Transverse colon (tissue), 4 donors: ENCODE measurements around the gene NECTIN1. TPM values are rescaled to one million over a fixed set of nuclear protein-coding genes. Genes with fewer than 3 reads are reported as not detected.

ENCODE experiments used
- DNase-seq: peaks from one replicate; pipeline ENCODE4 v3.0.0-alpha.2; 2019
- H3K27ac ChIP-seq, 4 donors: fragments of 200-600 bp; sonication (generic); 2 replicates each; pipeline ENCODE4 v1.5.1; 2016 to 2018; ENCODE audit warnings: inconsistent platforms in 4 of 4
- H3K27me3 ChIP-seq: fragments of 200-600 bp; sonication (generic); 2 replicates; pipeline ENCODE4 v1.5.1; 2017; ENCODE audit warnings: inconsistent platforms
- H3K36me3 ChIP-seq, 4 donors: fragments of 200-600 bp; sonication (generic); 2 replicates each; pipeline ENCODE4 v1.5.1; 2017 to 2019; ENCODE audit warnings: inconsistent platforms in 4 of 4
- H3K4me1 ChIP-seq, 4 donors: fragments of 200-600 bp; sonication (generic); 2 replicates each; pipeline ENCODE4 v1.5.1; 2017 to 2020; ENCODE audit warnings: inconsistent platforms in 4 of 4
- H3K4me3 ChIP-seq, 4 donors: fragments of 200-600 bp; sonication (generic); 1 replicate in 1 of 4; 2 replicates in 3 of 4; pipeline versions ENCODE4 v1.5.1 to v1.6.1; 2017 to 2019; ENCODE audit warnings: inconsistent platforms in 4 of 4
- H3K9me3 ChIP-seq, 2 donors: fragments of 200-600 bp; sonication (generic); 2 replicates each; pipeline ENCODE4 v1.5.1; 2017 to 2019; ENCODE audit warnings: inconsistent platforms in 2 of 2
- EP300 ChIP-seq: sonication (generic); formaldehyde crosslinking; IDR thresholded peaks from one replicate; pipeline ENCODE4 v1.6.1; 2017; ENCODE audit warnings: antibody characterized with exemption, low read depth
- POLR2A ChIP-seq: fragments of 450-650 bp; IDR thresholded peaks from one replicate; pipeline ENCODE4 v1.6.1; 2016; ENCODE audit warnings: antibody characterized with exemption, mild to moderate bottlenecking, moderate library complexity
- POLR2AphosphoS5 ChIP-seq, 3 donors: sonication (generic); formaldehyde crosslinking; IDR thresholded peaks; one replicate each; pipeline ENCODE4 v1.6.1; 2016; ENCODE audit warnings: antibody characterized with exemption in 3 of 3
- WGBS, 2 donors: methylation state at CpG; one replicate each; pipeline ENCODE4 v1.1.5; 2018; ENCODE audit warnings: low coverage in 1 of 2; 5-methylcytosine and 5-hydroxymethylcytosine counted together
- in situ Hi-C, 4 donors: fragments of 200-750 bp; cut with MboI; loops; one replicate each; pipeline versions ENCODE4 v1.15.0 to v1.15.1; 2017; ENCODE audit warnings: low sequenced_read_pairs in 3 of 4, low pct_ligation_motif_present in 1 of 4, low pct_unique_long_range_greater_than_20kb in 1 of 4
- intact Hi-C: fragments of 100-400 bp; cut with DNase I; formaldehyde crosslinking; loops from one replicate; pipeline ENCODE4 v1.15.1; 2023; ENCODE audit warnings: low total_unique reads
- total RNA-seq, 4 donors: library from RNA; depleted of rRNA; stranded (reverse); fragments of >200 nt; gene quantifications; one replicate each; pipeline ENCODE4 v1.1.0, GENCODE V29; 2016
- TF ChIP-seq, protein P1 (sequence below), 5 experiments: fragments of 200-600 bp in 3 of 5; fragments of 450-650 bp in 2 of 5; sonication (generic) in 3 of 5; IDR thresholded peaks; 1 replicate in 2 of 5; 2 replicates in 3 of 5; pipeline ENCODE4 v1.5.1; 2016 to 2017; ENCODE audit warnings: antibody characterized with exemption in 5 of 5, inconsistent platforms in 3 of 5, mild to moderate bottlenecking in 2 of 5, moderate library complexity in 1 of 5

NECTIN1 gene
- total RNA-seq, 4 donors from 2014 or later = 11.0 to 71.2 (median 12.6) TPM

DNA sequence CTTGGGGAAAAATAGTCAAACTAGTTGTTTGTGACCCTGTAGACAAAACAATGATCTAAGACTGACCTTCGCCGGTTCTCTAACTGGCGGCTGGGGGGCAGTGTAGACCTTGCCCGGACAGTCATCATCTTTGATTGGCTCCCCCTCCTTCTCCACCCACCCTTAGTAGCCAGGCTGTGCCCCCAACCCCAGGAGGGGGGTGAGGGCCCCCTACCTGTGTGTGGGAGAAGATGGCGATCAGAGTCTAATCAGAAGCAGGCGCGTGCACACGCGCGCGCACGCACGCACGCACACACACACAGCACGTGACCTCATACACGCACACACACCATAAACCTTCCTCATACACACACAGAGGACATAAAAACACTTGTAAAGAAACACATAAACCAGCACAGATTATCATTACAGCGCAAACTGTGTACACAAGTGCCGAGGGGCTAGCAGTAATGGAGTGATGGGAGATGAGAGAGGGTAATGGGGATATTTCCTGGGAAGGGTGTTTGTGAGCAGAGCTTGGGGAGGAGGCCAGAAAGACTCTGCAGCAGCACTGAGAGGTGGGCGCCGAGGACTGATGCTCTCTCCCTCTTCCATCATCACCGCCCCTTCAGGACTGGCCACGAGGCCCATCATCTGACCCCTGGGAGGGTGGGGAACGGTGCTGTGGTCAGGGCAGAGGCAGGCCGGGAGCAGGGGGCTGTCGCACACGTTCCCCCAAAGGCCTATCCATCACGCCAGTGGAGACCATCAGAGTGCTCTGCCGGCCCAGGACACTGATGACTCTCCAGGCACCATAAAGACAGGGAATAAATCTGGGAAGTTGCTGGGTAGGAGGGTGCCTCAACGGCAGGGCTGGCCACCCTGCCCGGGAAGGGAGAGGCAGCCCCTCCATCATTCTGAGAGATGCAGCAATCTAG, 12.2 kb downstream of the NECTIN1 start:
- Histone ChIP-seq H3K27me3 (no peaks in the 10 kb centered on the region), H3K4me1 (peaks cover 0 to 10% (median 6%) of the 10 kb centered on the region in 4 donors), H3K36me3 (no peaks in the 10 kb centered on the region), H3K27ac (no peak overlapping the region), H3K9me3 (no peaks in the 10 kb centered on the region), H3K4me3 (no peak overlapping the region)
- no peak for TF ChIP-seq POLR2AphosphoS5 (IDR thresholded peaks at IDR 0.05)
- no peak for TF ChIP-seq POLR2A
- no peak for DNase-seq
- intact Hi-C loops (no loop called here), in situ Hi-C loops (no loop called here)
- WGBS, 2 donors = 89 to 96% methylated on average over 13 to 30 of the region's 30 CpGs

DNA sequence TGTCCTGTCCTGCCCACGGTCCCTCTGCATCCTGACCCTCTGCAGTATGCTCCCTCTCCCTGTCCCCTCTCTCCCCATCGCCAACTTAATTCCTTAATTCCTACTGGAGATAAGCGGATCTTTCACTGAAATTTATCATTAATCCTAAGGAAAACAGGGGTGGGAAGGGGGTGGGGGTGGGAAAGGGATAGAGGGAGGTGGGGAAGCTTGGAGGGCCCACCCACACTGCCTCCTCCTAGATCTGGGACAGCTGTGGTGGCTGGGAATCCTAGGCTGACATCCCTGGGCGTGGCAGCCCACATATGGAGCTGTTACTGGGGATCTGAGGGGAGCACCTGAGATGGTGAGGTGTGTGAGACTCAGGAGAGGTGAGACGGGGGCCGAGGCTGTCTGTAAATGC, 14.4 kb downstream of the NECTIN1 start:
- TF ChIP-seq POLR2A (no peak), POLR2AphosphoS5 (IDR thresholded peaks at IDR 0.05) (no peak), EP300 (no peak)
- TF ChIP-seq, protein P1, sequence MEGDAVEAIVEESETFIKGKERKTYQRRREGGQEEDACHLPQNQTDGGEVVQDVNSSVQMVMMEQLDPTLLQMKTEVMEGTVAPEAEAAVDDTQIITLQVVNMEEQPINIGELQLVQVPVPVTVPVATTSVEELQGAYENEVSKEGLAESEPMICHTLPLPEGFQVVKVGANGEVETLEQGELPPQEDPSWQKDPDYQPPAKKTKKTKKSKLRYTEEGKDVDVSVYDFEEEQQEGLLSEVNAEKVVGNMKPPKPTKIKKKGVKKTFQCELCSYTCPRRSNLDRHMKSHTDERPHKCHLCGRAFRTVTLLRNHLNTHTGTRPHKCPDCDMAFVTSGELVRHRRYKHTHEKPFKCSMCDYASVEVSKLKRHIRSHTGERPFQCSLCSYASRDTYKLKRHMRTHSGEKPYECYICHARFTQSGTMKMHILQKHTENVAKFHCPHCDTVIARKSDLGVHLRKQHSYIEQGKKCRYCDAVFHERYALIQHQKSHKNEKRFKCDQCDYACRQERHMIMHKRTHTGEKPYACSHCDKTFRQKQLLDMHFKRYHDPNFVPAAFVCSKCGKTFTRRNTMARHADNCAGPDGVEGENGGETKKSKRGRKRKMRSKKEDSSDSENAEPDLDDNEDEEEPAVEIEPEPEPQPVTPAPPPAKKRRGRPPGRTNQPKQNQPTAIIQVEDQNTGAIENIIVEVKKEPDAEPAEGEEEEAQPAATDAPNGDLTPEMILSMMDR (IDR thresholded peaks at IDR 0.05) = no peak
- intact Hi-C loops (no loop called here), in situ Hi-C loops (no loop called here)
- Histone ChIP-seq H3K4me3 (no peak overlapping the region), H3K36me3 (no peaks in the 10 kb centered on the region), H3K9me3 (no peaks in the 10 kb centered on the region), H3K4me1 (peaks cover 0 to 4% (median 2%) of the 10 kb centered on the region in 4 donors), H3K27me3 (no peaks in the 10 kb centered on the region), H3K27ac (no peak overlapping the region)
- DNase-seq = no peak
- WGBS, 2 donors = 74% methylated on average over 6 of the region's 6 CpGs; no CpG with 5 or more reads in 1 of the 2 donors

DNA sequence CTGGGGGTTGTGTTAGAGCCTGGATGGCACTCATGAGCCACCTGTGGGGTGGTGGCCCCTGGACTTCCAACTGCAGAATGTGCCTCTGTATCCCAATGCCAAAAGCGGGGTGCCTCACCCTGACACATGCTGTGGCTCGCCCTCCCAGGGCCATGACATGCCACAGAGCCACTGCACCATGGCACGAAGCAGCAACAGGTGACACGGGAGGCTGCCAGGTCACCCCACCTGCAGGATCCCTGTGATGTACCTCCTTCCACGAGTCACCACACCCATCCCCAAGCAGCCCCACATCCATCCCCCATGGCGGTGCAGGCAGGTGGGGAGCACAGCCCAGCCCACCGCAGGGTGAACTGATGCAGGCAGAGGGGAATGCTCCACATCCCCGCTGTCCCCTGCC, 14.8 kb downstream of the NECTIN1 start:
- Histone ChIP-seq H3K9me3 (no peaks in the 10 kb centered on the region), H3K27ac (no peak overlapping the region), H3K36me3 (no peaks in the 10 kb centered on the region), H3K4me3 (no peak overlapping the region), H3K27me3 (no peaks in the 10 kb centered on the region), H3K4me1 (peaks cover 0 to 7% (median 2%) of the 10 kb centered on the region in 4 donors)
- in situ Hi-C loops (no loop called here), intact Hi-C loops (no loop called here)
- TF ChIP-seq POLR2AphosphoS5 (IDR thresholded peaks at IDR 0.05) (no peak), EP300 (no peak), POLR2A (no peak)
- TF ChIP-seq, protein P1 (IDR thresholded peaks at IDR 0.05) = no peak
- WGBS, 2 donors = 85% methylated on average over 7 of the region's 8 CpGs; no CpG with 5 or more reads in 1 of the 2 donors
- DNase-seq = no peak

DNA sequence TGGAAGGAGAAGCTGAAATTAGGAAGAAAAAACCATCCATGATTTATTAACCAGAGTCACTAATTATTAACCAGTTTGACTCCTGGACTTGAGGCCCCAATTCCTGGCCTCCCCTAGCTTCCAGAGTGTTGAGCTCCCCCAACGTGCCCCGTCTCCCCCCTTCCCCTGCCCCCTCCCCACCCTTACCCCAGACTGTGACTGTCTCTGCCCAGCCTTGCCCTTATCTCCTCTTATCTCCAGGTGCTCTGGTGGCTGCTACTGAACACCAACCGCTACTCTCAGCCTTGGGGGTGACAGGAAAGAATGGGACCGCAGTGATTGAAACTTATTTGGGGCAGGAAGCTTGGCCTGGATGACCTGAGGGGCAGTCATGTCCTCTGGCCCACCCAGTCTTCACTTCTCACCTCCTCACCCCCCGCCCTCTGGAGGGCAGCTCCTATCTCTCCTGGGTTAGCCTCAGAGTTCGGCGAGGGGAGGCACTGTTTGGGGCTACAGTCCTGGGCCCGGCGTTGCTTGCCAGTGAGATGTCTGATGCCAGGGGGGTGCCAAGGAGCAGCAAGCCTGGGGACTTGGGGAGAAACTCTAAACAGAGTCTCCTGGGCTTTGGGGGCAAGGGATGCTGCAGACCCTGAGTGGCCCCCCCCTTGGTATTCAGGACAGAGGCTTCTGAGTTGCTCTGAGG, 15.5 kb downstream of the NECTIN1 start:
- no peak overlapping the region for H3K4me3 ChIP-seq
- in situ Hi-C loops = no loop called here
- 68% methylated on average over 9 of the region's 9 CpGs; no CpG with 5 or more reads in 1 of the 2 donors for WGBS, 2 donors
- no peaks in the 10 kb centered on the region for H3K27me3 ChIP-seq
- DNase-seq = no peak
- no peak overlapping the region for H3K27ac ChIP-seq
- H3K4me1 ChIP-seq = peaks cover 0 to 9% (median 2%) of the 10 kb centered on the region in 4 donors
- H3K36me3 ChIP-seq = no peaks in the 10 kb centered on the region
- no peaks in the 10 kb centered on the region for H3K9me3 ChIP-seq
- TF ChIP-seq EP300 (no peak), POLR2A (no peak), POLR2AphosphoS5 (IDR thresholded peaks at IDR 0.05) (no peak)
- TF ChIP-seq, protein P1 (IDR thresholded peaks at IDR 0.05) = no peak
- intact Hi-C loops = no loop called here
